C4-2B (cell line): Measurements from ENCODE around the gene MYO1E.

ENCODE experiments used
- ZFX ChIP-seq: fragments of 450-650 bp; IDR thresholded peaks from 2 replicates; pipeline ENCODE4 v1.6.1; 2017
- TF ChIP-seq, protein P1 (sequence below): fragments of 450-650 bp; conservative IDR thresholded peaks from 2 replicates; pipeline ENCODE4 v1.5.1; 2017; ENCODE audit warnings: mild to moderate bottlenecking

DNA sequence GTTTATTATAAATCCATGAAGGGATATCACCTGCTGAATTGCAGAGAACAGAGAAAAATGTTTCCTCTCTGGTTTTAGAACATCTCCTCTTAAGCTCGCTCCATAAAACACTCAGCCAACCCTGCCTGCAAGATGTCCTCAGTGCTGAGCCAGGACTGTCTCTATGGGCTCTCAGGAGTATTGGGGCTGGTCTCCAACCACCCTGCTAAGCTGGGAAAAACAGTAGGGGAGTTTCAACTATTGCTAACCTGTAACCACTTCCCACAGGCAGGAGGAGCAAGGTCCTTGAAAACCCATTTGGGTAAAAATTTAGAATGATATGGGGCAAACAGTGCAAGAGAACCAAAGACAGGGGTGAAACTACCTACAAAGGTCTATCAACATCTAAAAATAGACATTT lies 34.3 kb downstream of the MYO1E start:
- TF ChIP-seq, protein P1, sequence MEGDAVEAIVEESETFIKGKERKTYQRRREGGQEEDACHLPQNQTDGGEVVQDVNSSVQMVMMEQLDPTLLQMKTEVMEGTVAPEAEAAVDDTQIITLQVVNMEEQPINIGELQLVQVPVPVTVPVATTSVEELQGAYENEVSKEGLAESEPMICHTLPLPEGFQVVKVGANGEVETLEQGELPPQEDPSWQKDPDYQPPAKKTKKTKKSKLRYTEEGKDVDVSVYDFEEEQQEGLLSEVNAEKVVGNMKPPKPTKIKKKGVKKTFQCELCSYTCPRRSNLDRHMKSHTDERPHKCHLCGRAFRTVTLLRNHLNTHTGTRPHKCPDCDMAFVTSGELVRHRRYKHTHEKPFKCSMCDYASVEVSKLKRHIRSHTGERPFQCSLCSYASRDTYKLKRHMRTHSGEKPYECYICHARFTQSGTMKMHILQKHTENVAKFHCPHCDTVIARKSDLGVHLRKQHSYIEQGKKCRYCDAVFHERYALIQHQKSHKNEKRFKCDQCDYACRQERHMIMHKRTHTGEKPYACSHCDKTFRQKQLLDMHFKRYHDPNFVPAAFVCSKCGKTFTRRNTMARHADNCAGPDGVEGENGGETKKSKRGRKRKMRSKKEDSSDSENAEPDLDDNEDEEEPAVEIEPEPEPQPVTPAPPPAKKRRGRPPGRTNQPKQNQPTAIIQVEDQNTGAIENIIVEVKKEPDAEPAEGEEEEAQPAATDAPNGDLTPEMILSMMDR: no peak
- no peak for TF ChIP-seq ZFX
